T-helper 17 cell (primary cell): ENCODE data around the gene B4GALT1. TPM values are rescaled to one million over a fixed set of nuclear protein-coding genes. Genes with fewer than 3 reads are reported as not detected.
A peak's percentile ranks its signal among the peaks of the same experiment; 100 is the strongest.
"Not testable (repeated sequence)": the region's sequence is repeated elsewhere in the genome, so short reads cannot be mapped to it uniquely, and the experiment has no call there.

Experiments used
- ATAC-seq: fragments of 150-1000 bp; cut with Tn5 transposase; 2 replicates; pipeline ENCODE4 v1.10.0; 2021; ENCODE audit warnings: mild to moderate bottlenecking, moderate library complexity
- DNase-seq, 3 donors: peaks; one replicate each; pipeline versions ENCODE4 v3.0.0 to v3.0.0-alpha.2; 2020 to 2021
- H3K9me3 ChIP-seq: one replicate; pipeline ENCODE4 v1.7.0; 2013; ENCODE audit warnings: low read length, mild to moderate bottlenecking; ENCODE audit not compliant: control insufficient read depth, poor library complexity, severe bottlenecking
- H3K27ac Mint-ChIP-seq: one replicate; pipeline ENCODE4 v1.8.0; 2022; ENCODE audit warnings: mild to moderate bottlenecking, moderate library complexity, mixed read lengths
- H3K27me3 Mint-ChIP-seq: one replicate; pipeline ENCODE4 v1.8.0; 2022; ENCODE audit warnings: mixed read lengths
- H3K36me3 Mint-ChIP-seq: one replicate; pipeline ENCODE4 v1.8.0; 2022; ENCODE audit warnings: low read depth, mixed read lengths
- H3K4me1 Mint-ChIP-seq: one replicate; pipeline ENCODE4 v1.8.0; 2022; ENCODE audit warnings: mild to moderate bottlenecking, mixed read lengths
- H3K4me3 Mint-ChIP-seq: one replicate; pipeline ENCODE4 v1.8.0; 2022; ENCODE audit warnings: mild to moderate bottlenecking, moderate library complexity, mixed read lengths
- total RNA-seq, 4 donors: library from RNA in 2 of 4; stranded (reverse) in 2 of 4; gene quantifications; one replicate each; pipeline ENCODE4 v1.2.3 and lab custom pipeline; 2022 to 2026

Gene B4GALT1
- total RNA-seq, 2 donors from 2014 or later, result 106 to 126 TPM

- Mint-ChIP-seq H3K4me3 (no peak overlapping the region), H3K27ac (no peak overlapping the region), H3K4me1 (peaks cover 8% of the 10 kb centered on the region), H3K27me3 (no peaks in the 10 kb centered on the region), H3K36me3 (no peaks in the 10 kb centered on the region)
- no peaks in the 10 kb centered on the region for H3K9me3 ChIP-seq
- ATAC-seq (no peak), DNase-seq (no peak)
Measured at GRCh38 chr9:33175649-33176325, 8.7 kb upstream of the B4GALT1 start.

- DNase-seq (no peak), ATAC-seq (no peak)
- H3K36me3 Mint-ChIP-seq, result no peaks in the 10 kb centered on the region
- H3K4me1 Mint-ChIP-seq, result peaks cover 19% of the 10 kb centered on the region
- no peaks in the 10 kb centered on the region for H3K9me3 ChIP-seq
- H3K4me3 Mint-ChIP-seq, result no peak overlapping the region
- no peak overlapping the region for H3K27ac Mint-ChIP-seq
- H3K27me3 Mint-ChIP-seq, result no peaks in the 10 kb centered on the region
Measured at GRCh38 chr9:33172256-33173238, 5.4 kb upstream of the B4GALT1 start.

- Mint-ChIP-seq H3K4me3 (peak overlapping the region; percentile 33), H3K4me1 (peaks cover 25% of the 10 kb centered on the region), H3K27ac (peak overlapping the region; percentile 9), H3K36me3 (no peaks in the 10 kb centered on the region), H3K27me3 (no peaks in the 10 kb centered on the region)
- no peaks in the 10 kb centered on the region for H3K9me3 ChIP-seq
- ATAC-seq (no peak), DNase-seq (no peak)
Measured at GRCh38 chr9:33170464-33171415, 3.6 kb upstream of the B4GALT1 start.

- Mint-ChIP-seq H3K4me3 (peak overlapping the region; percentile 90), H3K4me1 (peaks cover 39% of the 10 kb centered on the region), H3K27me3 (no peaks in the 10 kb centered on the region), H3K27ac (peak overlapping the region; percentile 98), H3K36me3 (peaks cover 2% of the 10 kb centered on the region)
- ATAC-seq (no peak), DNase-seq (no peak)
- no peaks in the 10 kb centered on the region for H3K9me3 ChIP-seq
Measured at GRCh38 chr9:33168941-33169544, 1.9 kb upstream of the B4GALT1 start.

- Mint-ChIP-seq H3K27ac (peak overlapping the region; percentile 98), H3K4me1 (peaks cover 47% of the 10 kb centered on the region), H3K4me3 (peak overlapping the region; percentile 90), H3K27me3 (no peaks in the 10 kb centered on the region), H3K36me3 (peaks cover 2% of the 10 kb centered on the region)
- peak; percentile 5 for ATAC-seq
- no peaks in the 10 kb centered on the region for H3K9me3 ChIP-seq
- no peak for DNase-seq
Measured at GRCh38 chr9:33167972-33168461, 881 bp upstream of the B4GALT1 start.

- ATAC-seq (peak; percentile 1), DNase-seq (no peak)
- Mint-ChIP-seq H3K27me3 (no peaks in the 10 kb centered on the region), H3K27ac (peak overlapping the region; percentile 99), H3K36me3 (peaks cover 2% of the 10 kb centered on the region), H3K4me1 (peaks cover 60% of the 10 kb centered on the region), H3K4me3 (peak overlapping the region; percentile 98)
- no peaks in the 10 kb centered on the region for H3K9me3 ChIP-seq
Measured at GRCh38 chr9:33166231-33167083, 679 bp downstream of the B4GALT1 start.

- Mint-ChIP-seq H3K27ac (peak overlapping the region; percentile 99), H3K36me3 (peaks cover 2% of the 10 kb centered on the region), H3K4me3 (peak overlapping the region; percentile 98), H3K4me1 (peaks cover 64% of the 10 kb centered on the region), H3K27me3 (no peaks in the 10 kb centered on the region)
- DNase-seq (peak in 1 of 3 donors; percentile 13), ATAC-seq (no peak)
- no peaks in the 10 kb centered on the region for H3K9me3 ChIP-seq
Measured at GRCh38 chr9:33165263-33166151, 1.6 kb downstream of the B4GALT1 start.

- H3K27me3 Mint-ChIP-seq, H3K36me3 Mint-ChIP-seq, H3K9me3 ChIP-seq, DNase-seq, ATAC-seq: not testable (repeated sequence)
- H3K27ac Mint-ChIP-seq, result peak overlapping the region; percentile 99
- peak overlapping the region; percentile 98 for H3K4me3 Mint-ChIP-seq
- H3K4me1 Mint-ChIP-seq, result peaks cover 68% of the 10 kb centered on the region
Measured at GRCh38 chr9:33164921-33165262, 2.2 kb downstream of the B4GALT1 start.

- H3K27me3 Mint-ChIP-seq, result no peaks in the 10 kb centered on the region
- H3K4me3 Mint-ChIP-seq, result peak overlapping the region; percentile 98
- H3K9me3 ChIP-seq, result no peaks in the 10 kb centered on the region
- H3K4me1 Mint-ChIP-seq, result peaks cover 72% of the 10 kb centered on the region
- H3K36me3 Mint-ChIP-seq, result peaks cover 2% of the 10 kb centered on the region
- peak overlapping the region; percentile 99 for H3K27ac Mint-ChIP-seq
- DNase-seq (no peak), ATAC-seq (no peak)
Measured at GRCh38 chr9:33164138-33164809, 2.9 kb downstream of the B4GALT1 start.

GRCh38 chr9:33163433-33164137, 3.6 kb downstream of the B4GALT1 start:
- ATAC-seq (no peak), DNase-seq (no peak)
- Mint-ChIP-seq H3K27me3 (no peaks in the 10 kb centered on the region), H3K4me3 (peak overlapping the region; percentile 98), H3K27ac (peak overlapping the region; percentile 99), H3K4me1 (peaks cover 72% of the 10 kb centered on the region), H3K36me3 (peaks cover 2% of the 10 kb centered on the region)
- no peaks in the 10 kb centered on the region for H3K9me3 ChIP-seq
